Tibial artery (tissue), 4 donors: ENCODE results near the gene CCDC171.
"Not testable (repeated sequence)": the region's sequence is repeated elsewhere in the genome, so short reads cannot be mapped to it uniquely, and the experiment has no call there.

Source experiments
- DNase-seq, 2 donors: peaks; one replicate each; pipeline ENCODE4 v3.0.0-alpha.2; 2019
- H3K27ac ChIP-seq, 2 donors: fragments of 200-600 bp; sonication (generic) in 1 of 2; 1 replicate in 1 of 2; 2 replicates in 1 of 2; pipeline ENCODE4 v1.5.1; 2018 to 2019; ENCODE audit warnings: mild to moderate bottlenecking in 1 of 2
- H3K27me3 ChIP-seq, 2 donors: fragments of 200-600 bp; sonication (generic) in 1 of 2; one replicate each; pipeline versions ENCODE4 v1.5.1 to v1.6.0; 2016 to 2019
- H3K36me3 ChIP-seq, 3 donors: fragments of 200-600 bp; sonication (generic) in 2 of 3; one replicate each; pipeline ENCODE4 v1.5.1; 2016 to 2019; ENCODE audit warnings: mild to moderate bottlenecking in 2 of 3
- H3K4me1 ChIP-seq, 4 donors: fragments of 200-600 bp; sonication (generic) in 2 of 4; 1 replicate in 3 of 4; 2 replicates in 1 of 4; pipeline ENCODE4 v1.5.1; 2016 to 2019
- H3K4me3 ChIP-seq, 2 donors: fragments of 200-600 bp; sonication (generic) in 1 of 2; 1 replicate in 1 of 2; 2 replicates in 1 of 2; pipeline ENCODE4 v1.5.1; 2018 to 2019; ENCODE audit warnings: mild to moderate bottlenecking in 2 of 2
- H3K9me3 ChIP-seq, 3 donors: fragments of 200-600 bp; sonication (generic) in 1 of 3; one replicate each; pipeline ENCODE4 v1.5.1; 2016 to 2019
- intact Hi-C: fragments of 100-400 bp; cut with DNase I; formaldehyde crosslinking; loops from one replicate; pipeline ENCODE4 v1.15.0; 2023; ENCODE audit warnings: low total_unique reads
- TF ChIP-seq, protein P1 (sequence below), 2 experiments: fragments of 200-600 bp in 1 of 2; fragments of 450-650 bp in 1 of 2; IDR thresholded peaks; one replicate each; pipeline ENCODE4 v1.5.1; 2017 to 2019; ENCODE audit warnings: antibody characterized with exemption in 2 of 2, mild to moderate bottlenecking in 1 of 2, moderate library complexity in 1 of 2

Gene CCDC171

DNA sequence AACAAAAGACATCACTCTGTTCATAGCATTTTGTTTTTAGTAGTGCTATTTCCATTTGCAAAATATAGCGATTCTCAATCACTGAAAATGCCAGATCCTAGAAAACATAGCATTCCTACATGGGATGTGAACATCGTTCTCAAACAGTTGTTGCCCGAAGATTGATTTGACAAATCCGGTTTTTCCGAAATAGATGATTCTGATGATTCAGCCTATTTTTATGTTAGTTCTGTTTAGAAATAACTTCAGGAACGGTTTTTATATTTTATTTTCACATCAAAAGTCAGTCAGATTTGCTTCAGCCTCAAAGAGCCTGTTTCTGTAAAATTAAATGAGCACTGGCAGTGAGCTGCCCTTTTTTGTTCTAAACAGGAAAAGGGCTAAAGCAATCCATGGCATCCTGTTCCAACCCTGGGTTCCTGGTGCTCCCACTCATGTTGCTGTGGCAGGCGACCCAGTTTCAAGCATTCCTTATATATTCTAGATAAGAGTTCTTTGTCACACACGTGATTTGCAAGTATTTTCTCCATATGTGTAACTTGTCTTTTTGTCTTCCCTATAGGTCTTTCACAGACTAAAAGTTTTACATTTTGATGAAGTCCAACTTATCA lies 27.9 kb upstream of the CCDC171 start:
- intact Hi-C loops, result no loop called here
- no peaks in the 10 kb centered on the region for H3K4me1 ChIP-seq
- no peak overlapping the region for H3K27ac ChIP-seq
- H3K36me3 ChIP-seq, result no peaks in the 10 kb centered on the region
- DNase-seq, result no peak
- H3K9me3 ChIP-seq, result no peaks in the 10 kb centered on the region
- H3K27me3 ChIP-seq, result no peaks in the 10 kb centered on the region
- H3K4me3 ChIP-seq, result no peak overlapping the region
- TF ChIP-seq, protein P1, sequence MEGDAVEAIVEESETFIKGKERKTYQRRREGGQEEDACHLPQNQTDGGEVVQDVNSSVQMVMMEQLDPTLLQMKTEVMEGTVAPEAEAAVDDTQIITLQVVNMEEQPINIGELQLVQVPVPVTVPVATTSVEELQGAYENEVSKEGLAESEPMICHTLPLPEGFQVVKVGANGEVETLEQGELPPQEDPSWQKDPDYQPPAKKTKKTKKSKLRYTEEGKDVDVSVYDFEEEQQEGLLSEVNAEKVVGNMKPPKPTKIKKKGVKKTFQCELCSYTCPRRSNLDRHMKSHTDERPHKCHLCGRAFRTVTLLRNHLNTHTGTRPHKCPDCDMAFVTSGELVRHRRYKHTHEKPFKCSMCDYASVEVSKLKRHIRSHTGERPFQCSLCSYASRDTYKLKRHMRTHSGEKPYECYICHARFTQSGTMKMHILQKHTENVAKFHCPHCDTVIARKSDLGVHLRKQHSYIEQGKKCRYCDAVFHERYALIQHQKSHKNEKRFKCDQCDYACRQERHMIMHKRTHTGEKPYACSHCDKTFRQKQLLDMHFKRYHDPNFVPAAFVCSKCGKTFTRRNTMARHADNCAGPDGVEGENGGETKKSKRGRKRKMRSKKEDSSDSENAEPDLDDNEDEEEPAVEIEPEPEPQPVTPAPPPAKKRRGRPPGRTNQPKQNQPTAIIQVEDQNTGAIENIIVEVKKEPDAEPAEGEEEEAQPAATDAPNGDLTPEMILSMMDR (IDR thresholded peaks at IDR 0.05), result no peak

GRCh38 chr9:15525958-15526357 lies 26.9 kb upstream of the CCDC171 start:
- TF ChIP-seq, protein P1 (IDR thresholded peaks at IDR 0.05), result no peak
- no peak for DNase-seq
- intact Hi-C loops, result no loop called here
- Histone ChIP-seq H3K4me1 (no peaks in the 10 kb centered on the region), H3K36me3 (no peaks in the 10 kb centered on the region), H3K4me3 (no peak overlapping the region), H3K9me3 (no peaks in the 10 kb centered on the region), H3K27ac (no peak overlapping the region), H3K27me3 (no peaks in the 10 kb centered on the region)

- H3K4me1 ChIP-seq, H3K9me3 ChIP-seq, H3K4me3 ChIP-seq, H3K36me3 ChIP-seq, H3K27ac ChIP-seq, DNase-seq, intact Hi-C loops, H3K27me3 ChIP-seq: not testable (repeated sequence)
Measured at GRCh38 chr9:15527035-15527434, 25.8 kb upstream of the CCDC171 start.

GRCh38 chr9:15529566-15530324 lies 23.1 kb upstream of the CCDC171 start:
- no peaks in the 10 kb centered on the region for H3K9me3 ChIP-seq
- H3K4me1 ChIP-seq, result no peaks in the 10 kb centered on the region
- H3K36me3 ChIP-seq, result no peaks in the 10 kb centered on the region
- DNase-seq, result no peak
- no peak overlapping the region for H3K4me3 ChIP-seq
- TF ChIP-seq, protein P1 (IDR thresholded peaks at IDR 0.05), result no peak
- intact Hi-C loops, result no loop called here
- H3K27ac ChIP-seq, result no peak overlapping the region
- no peaks in the 10 kb centered on the region for H3K27me3 ChIP-seq

- Histone ChIP-seq H3K4me1 (no peaks in the 10 kb centered on the region), H3K9me3 (no peaks in the 10 kb centered on the region), H3K36me3 (no peaks in the 10 kb centered on the region), H3K27ac (no peak overlapping the region), H3K27me3 (no peaks in the 10 kb centered on the region), H3K4me3 (no peak overlapping the region)
- TF ChIP-seq, protein P1 (IDR thresholded peaks at IDR 0.05), result no peak
- no peak for DNase-seq
- intact Hi-C loops, result no loop called here
Measured at GRCh38 chr9:15531380-15531779, 21.5 kb upstream of the CCDC171 start.

- Histone ChIP-seq H3K36me3 (no peaks in the 10 kb centered on the region), H3K27me3 (peaks cover 0 to 3% of the 10 kb centered on the region in 2 donors), H3K27ac (no peak overlapping the region), H3K4me1 (no peaks in the 10 kb centered on the region), H3K9me3 (no peaks in the 10 kb centered on the region), H3K4me3 (no peak overlapping the region)
- TF ChIP-seq, protein P1 (IDR thresholded peaks at IDR 0.05), result no peak
- intact Hi-C loops, result no loop called here
- no peak for DNase-seq
Measured at GRCh38 chr9:15541872-15542271, 11.0 kb upstream of the CCDC171 start.
